GM04503 (cell line): ENCODE results near the gene PNPLA1.
"Not testable (repeated sequence)": the region's sequence is repeated elsewhere in the genome, so short reads cannot be mapped to it uniquely, and the experiment has no call there.

ENCODE experiments used
- DNase-seq: peaks from one replicate; pipeline ENCODE4 v3.0.0-alpha.2; 2012; ENCODE audit warnings: low read depth

PNPLA1 gene

DNA sequence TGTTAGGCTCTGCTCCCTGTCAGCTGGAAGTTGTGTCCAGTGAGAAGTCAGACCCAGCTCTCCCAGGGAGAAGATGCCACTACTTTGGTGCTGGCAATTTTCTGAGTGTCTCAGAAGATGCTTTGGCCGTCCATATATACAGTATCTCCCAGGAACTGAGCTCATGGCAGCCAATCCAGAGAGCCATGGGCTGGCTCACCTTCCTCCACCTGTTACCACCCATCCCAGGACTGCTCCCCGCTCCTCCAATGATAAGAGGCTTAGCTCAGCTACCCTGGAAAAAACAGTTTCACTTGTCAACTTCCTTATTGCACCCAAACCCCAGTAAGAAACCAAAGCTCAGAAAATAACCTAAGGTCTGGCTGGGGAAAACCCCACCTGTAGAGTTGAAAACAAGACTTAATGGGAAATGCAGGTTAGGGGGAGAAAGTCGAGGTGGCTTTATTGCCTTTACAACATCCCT, 67.0 kb downstream of the PNPLA1 start, which contains the start of gene BNIP5:
BNIP5 (minus strand) TSS at position 110 of the 463 bp plus-strand sequence. CDS start 6,198 bp downstream, outside the sequence.
- DNase-seq = no peak

GRCh38 chr6:36337814-36338213, 68.0 kb downstream of the PNPLA1 start:
- no peak for DNase-seq

- DNase-seq = not testable (repeated sequence)
These were observed 68.4 kb downstream of the PNPLA1 start for GRCh38 chr6:36338223-36338622.

- no peak for DNase-seq
These were observed 69.3 kb downstream of the PNPLA1 start for GRCh38 chr6:36339146-36339545.

DNA sequence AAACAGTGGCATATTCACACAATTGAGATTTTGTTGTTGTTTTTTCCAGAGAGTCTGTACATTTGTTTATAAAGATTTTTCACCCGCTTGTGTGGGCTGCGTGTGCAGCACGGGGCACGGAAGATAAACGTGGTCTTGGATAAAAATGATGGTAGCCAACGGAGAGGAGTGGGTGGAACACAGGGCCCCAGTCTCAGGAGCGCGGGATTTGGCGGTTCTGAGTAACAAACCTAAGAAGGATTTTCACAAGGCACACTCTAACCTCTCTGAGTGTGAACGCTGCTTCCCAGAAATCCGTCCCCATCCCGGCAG, 70.4 kb downstream of the PNPLA1 start:
- DNase-seq = no peak

- no peak for DNase-seq
These were observed 71.0 kb downstream of the PNPLA1 start for GRCh38 chr6:36340618-36341454.

DNA sequence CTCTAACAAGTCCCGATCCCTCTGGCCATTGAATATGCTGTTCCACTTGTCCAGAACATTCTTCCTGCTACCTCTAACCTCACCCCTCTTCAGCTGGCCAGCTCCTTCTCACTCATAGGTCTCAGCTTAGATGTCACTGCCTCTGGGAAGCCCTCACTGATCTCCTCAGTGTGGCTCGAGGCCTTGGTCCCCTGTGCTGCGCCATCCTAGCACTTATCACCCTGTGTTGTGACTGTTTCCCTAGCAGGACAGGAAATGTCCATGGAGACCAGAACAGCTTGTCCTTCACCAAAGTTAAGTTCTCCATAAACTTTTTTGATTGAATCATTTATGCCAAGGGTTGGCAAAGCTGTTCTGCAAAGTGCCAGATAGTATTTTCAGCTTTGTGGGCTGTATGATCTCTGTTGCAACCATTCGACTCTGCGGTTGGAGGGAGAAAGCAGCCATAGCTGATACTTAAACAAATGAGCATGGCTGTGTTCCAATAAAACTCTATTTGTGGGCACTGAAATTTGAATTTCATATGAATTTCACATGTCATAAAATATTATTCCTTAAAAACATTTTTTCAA, 73.3 kb downstream of the PNPLA1 start:
- no peak for DNase-seq

GRCh38 chr6:36345681-36346466, 76.0 kb downstream of the PNPLA1 start:
- no peak for DNase-seq

GRCh38 chr6:36346486-36347273, 76.8 kb downstream of the PNPLA1 start:
- DNase-seq = no peak

DNA sequence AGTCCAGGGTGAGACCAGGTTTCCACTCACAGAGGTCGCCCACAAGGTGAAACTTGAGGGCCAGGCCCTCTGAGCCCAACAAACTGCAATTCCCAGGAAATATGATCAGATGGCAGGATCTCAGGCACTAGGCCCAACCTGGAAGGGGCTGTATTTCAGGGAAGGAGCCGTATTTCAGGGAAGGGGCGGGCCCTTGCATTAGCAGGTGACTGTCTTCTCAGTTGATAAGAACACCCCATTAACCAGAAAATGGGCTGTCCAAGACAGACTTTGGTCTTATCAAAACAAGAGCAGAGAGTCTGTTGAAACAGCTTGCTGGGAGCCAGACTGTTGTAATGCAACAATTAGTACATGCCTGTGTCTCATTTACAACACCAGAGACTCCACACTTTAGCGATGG, 77.8 kb downstream of the PNPLA1 start:
- DNase-seq = no peak

GRCh38 chr6:36349240-36349639, 79.4 kb downstream of the PNPLA1 start:
- DNase-seq = no peak

- no peak for DNase-seq
These were observed 80.2 kb downstream of the PNPLA1 start for GRCh38 chr6:36350082-36350481.

DNA sequence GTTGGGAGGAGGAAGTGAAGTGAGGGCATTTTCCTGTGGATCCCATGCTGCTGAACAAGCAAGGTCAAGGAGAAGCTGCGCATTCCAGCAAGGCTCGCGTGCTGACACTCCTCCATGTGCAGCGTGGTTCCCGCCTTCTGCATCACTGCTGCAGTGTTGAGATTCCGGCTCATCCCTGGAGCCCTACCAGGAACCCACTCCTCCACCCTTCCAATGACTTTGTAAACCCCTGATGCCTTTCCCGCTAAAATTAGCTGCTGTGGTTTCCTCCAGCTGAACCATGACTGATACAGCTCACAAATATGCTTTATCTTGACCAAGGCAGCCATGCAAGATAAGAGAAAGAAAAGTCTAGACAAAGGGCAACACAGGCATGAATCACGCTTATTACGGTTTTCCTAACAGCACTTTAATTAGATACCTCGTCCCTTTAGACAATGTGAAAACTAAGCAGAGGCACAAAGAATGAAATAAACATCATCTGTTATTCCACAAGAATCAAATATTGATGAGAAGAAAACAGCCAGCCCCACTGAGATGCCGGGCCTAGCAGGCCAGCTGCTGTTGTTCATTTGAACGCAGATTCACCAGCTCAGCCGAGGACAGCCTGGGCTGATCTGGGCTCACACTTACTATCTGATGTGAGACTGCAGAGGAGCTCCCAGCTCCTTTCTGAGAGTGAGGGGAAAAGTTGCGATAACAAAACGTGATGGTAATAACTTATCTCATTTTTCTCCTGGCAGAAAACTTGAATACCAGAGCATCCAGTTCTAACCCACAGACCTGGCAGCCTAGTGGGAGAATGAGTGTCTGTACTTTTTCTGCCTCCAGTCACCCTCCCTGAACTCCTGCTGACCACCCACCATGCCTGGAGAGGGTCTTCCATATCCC, 81.1 kb downstream of the PNPLA1 start:
- no peak for DNase-seq

GRCh38 chr6:36352477-36353157, 82.8 kb downstream of the PNPLA1 start:
- DNase-seq = no peak

DNA sequence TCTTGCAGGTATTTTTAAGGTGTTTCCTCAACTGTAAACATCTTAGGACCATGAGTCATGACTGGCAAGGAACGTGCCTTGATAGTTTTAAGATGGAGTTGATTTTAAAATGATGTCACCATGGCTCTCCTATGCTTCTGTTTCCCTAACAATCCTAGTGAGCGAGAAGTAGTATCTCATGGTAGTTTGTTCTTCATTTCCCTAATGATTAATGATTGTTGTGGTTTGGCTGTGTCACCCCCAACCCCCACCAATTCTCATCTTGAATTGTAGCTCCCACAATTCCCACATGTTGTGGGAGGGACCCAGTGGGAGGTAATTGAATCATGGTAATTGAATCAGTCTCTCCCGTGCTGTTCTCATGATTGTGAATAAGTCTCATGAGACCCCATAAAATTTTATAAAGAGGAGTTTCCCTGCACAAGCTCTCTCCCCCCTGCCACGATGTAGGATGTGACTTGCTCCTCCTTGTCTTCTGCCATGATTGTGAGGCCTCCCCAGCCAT, 83.6 kb downstream of the PNPLA1 start:
- no peak for DNase-seq

- no peak for DNase-seq
These were observed 86.0 kb downstream of the PNPLA1 start for GRCh38 chr6:36355819-36356218.

DNA sequence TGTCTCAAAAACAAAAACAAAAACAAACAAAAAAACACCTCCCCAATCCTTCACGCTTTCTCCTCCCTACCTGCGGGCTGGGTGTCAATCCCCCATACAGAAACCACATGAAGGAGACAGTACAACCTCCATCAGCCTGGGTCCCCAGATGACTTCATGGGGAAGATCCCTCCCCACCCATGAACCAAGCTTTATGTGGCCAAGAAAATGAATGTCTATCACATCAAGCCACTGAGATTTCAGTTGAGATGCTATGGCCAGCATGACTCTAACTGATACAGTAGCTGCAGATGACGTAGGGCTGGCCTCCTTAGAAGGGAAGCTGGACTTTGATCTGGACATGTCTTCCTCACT, 88.0 kb downstream of the PNPLA1 start:
- no peak for DNase-seq
